AG09309 (cell line): ENCODE results near the gene NUDT3.

Experiments
- DNase-seq: peaks from one replicate; pipeline ENCODE4 v3.0.0-alpha.2; 2010; ENCODE audit warnings: low read depth
- H3K4me3 ChIP-seq: 2 replicates; pipeline ENCODE4 v1.5.1; 2011; ENCODE audit warnings: mild to moderate bottlenecking, low read depth, low read length, moderate library complexity; ENCODE audit not compliant: control insufficient read depth
- TF ChIP-seq, protein P1 (sequence below): IDR thresholded peaks from 2 replicates; pipeline ENCODE4 v1.5.1; 2011; ENCODE audit warnings: mild to moderate bottlenecking, low read depth, low read length, inconsistent platforms; ENCODE audit not compliant: insufficient read depth, control insufficient read depth; ENCODE audit errors: missing control alignments

NUDT3 gene

DNA sequence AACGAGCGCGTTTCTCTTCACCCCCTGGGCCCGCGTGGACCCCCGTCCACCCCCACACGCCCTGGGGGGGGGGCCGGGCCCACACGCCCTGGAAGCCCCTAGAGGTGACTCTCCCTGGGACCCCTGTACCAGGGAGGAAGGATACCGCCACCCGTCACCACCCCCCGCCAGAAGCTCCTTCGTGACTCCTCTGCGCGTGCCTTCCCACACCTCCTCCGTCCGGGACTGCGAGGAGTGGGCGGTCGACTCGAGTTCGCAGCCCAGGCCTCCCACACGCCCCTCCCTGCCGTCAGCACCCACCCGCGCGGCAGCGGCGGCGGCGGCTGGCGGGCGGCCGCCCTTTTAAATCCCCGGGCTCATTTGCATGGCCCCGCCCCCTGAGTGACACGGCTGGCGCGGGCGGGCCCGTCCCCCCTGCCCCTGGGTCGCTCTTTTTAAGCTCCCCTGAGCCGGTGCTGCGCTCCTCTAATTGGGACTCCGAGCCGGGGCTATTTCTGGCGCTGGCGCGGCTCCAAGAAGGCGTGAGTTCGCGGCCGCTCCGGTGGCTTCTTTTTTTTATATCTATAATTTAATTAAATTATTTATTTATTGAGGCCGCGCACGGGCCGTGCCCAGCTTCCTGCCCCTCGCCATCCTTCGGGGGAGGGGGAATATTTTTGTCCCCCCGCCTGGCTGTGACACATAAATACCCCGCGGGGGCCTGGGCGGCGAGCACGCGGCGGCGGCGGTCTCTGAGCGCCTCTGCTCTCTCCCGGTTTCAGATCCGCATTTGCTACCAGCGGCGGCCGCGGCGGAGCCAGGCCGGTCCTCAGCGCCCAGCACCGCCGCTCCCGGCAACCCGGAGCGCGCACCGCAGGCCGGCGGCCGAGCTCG is 155.8 kb downstream of the NUDT3 start, which contains the start of gene HMGA1:
Gene HMGA1 (plus strand): TSS at position 431 of the 873 bp plus-strand sequence. CDS start 3,908 bp downstream, outside the sequence.
- H3K4me3 ChIP-seq: peak within 1 kb of the TSS; percentile 83
- TF ChIP-seq, protein P1, sequence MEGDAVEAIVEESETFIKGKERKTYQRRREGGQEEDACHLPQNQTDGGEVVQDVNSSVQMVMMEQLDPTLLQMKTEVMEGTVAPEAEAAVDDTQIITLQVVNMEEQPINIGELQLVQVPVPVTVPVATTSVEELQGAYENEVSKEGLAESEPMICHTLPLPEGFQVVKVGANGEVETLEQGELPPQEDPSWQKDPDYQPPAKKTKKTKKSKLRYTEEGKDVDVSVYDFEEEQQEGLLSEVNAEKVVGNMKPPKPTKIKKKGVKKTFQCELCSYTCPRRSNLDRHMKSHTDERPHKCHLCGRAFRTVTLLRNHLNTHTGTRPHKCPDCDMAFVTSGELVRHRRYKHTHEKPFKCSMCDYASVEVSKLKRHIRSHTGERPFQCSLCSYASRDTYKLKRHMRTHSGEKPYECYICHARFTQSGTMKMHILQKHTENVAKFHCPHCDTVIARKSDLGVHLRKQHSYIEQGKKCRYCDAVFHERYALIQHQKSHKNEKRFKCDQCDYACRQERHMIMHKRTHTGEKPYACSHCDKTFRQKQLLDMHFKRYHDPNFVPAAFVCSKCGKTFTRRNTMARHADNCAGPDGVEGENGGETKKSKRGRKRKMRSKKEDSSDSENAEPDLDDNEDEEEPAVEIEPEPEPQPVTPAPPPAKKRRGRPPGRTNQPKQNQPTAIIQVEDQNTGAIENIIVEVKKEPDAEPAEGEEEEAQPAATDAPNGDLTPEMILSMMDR: no peak
- peak; percentile 25 for DNase-seq

DNA sequence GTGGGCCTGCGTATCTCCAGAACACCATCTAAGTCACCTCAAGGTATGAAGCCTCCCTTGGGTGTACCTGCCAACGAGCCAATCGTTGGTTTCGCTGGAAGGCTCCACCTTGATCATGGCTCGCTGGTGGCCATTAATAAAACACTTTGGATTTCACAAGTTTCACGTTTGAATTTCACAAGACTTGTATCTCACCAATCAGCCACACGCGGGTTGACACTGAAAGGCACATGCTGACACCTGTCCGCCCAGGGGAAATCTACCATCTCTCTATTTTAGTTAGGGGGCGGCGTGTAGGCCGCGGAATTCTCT is 156.4 kb downstream of the NUDT3 start:
- DNase-seq: no peak
- TF ChIP-seq, protein P1: no peak
- H3K4me3 ChIP-seq: peak overlapping the region; percentile 83

GRCh38 chr6:34235307-34236130 is 156.9 kb downstream of the NUDT3 start:
- no peak overlapping the region for H3K4me3 ChIP-seq
- no peak for DNase-seq
- TF ChIP-seq, protein P1: no peak

DNA sequence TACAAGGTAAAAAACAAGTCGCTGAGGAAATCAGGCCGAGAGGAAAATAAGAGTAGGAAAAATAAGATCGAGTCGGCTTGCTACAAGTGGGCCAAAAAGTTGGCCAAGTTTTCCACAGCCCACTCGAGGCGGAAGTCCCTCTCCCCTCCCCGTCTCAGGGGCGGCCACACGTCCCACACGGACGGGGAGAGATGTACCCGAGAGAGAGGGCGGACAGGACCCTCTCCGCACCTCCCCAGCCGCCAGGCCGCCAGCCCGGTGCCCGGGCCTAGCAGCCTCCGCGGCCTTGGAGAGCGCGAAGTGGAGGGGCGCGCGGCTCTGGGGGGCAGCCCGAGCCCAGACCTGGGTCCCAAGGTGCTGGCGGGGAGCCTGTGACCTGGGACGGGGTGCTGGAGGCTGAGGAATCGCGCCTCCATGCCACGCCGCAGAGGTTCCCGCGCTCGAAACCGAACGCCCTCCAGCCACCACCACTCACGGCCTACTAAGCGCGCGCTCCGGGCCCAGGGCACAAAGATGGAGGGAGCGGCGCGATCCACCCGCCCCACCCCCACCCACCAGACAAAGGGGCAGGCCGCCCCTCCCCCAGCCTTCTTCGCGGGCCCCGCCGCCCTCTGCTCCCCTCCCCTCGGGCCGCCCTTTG is 157.7 kb downstream of the NUDT3 start:
- DNase-seq: no peak
- TF ChIP-seq, protein P1: no peak
- H3K4me3 ChIP-seq: no peak overlapping the region

DNA sequence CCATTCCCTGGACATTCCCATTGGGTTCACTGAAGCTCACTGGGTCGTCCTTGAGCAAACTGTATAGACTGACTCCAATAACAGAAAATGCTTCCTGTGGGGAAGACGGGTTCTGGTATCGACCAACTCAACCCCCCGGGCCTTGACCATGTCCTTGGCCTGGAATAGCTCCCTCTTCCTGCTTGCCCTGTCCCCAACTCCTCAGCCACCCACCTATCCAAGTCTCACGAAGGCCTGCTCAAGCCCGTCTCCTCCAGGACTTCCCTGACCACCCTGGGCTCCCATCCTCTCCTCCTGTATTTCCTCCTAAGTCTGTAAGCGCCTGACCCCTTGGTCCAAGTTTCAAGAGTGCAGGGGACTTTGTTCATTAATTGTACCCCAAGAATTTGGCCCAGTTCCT is 158.6 kb downstream of the NUDT3 start:
- DNase-seq: no peak
- H3K4me3 ChIP-seq: no peak overlapping the region
- TF ChIP-seq, protein P1: no peak

DNA sequence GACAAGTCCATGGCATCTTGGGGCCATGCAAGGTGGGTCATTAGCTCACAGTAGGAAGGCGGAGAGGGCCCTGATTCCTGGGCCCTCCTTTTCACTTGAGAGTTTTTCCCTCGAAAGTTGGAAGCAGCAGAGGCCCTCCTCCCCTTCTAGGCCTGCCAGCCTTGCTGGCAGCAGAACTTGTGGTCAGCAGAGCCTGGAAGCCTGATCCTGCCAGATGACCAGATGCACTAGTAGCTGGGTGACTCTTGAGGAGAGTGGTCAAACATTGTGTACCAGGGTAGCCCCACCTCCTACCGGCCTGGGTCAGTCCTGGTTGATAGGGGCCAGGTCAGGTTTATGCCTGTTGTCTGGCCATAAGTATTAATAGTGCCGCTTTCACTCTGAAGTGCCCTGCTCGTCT is 159.6 kb downstream of the NUDT3 start:
- DNase-seq: no peak
- H3K4me3 ChIP-seq: no peak overlapping the region
- TF ChIP-seq, protein P1: no peak
